GM12875 (cell line): Measurements from ENCODE around the gene ZMYND10.

Source experiments
- H3K4me3 ChIP-seq: one replicate; pipeline ENCODE4 v1.5.1; 2011; ENCODE audit warnings: low read depth, low read length, control low read depth
- CTCF ChIP-seq: IDR thresholded peaks from 2 replicates; pipeline ENCODE4 v1.5.1; 2011; ENCODE audit warnings: low read depth, mild to moderate bottlenecking, control low read depth, inconsistent platforms, low read length, moderate library complexity, borderline replicate concordance; ENCODE audit not compliant: insufficient read depth

Gene ZMYND10

GRCh38 chr3:50388016-50388719 lies 42.6 kb upstream of the ZMYND10 start:
- TF ChIP-seq CTCF = no peak
- H3K4me3 ChIP-seq = no peak overlapping the region

GRCh38 chr3:50385754-50386153 lies 40.2 kb upstream of the ZMYND10 start:
- no peak overlapping the region for H3K4me3 ChIP-seq
- no peak for TF ChIP-seq CTCF

GRCh38 chr3:50383750-50384149 lies 38.2 kb upstream of the ZMYND10 start:
- H3K4me3 ChIP-seq = no peak overlapping the region

GRCh38 chr3:50382722-50383121 lies 37.2 kb upstream of the ZMYND10 start:
- TF ChIP-seq CTCF = no peak
- no peak overlapping the region for H3K4me3 ChIP-seq

More at GRCh38 chr3:50383750-50384149, 38.2 kb upstream of the ZMYND10 start:
- no peak for TF ChIP-seq CTCF

- no peak overlapping the region for H3K4me3 ChIP-seq
- TF ChIP-seq CTCF = no peak
Measured at GRCh38 chr3:50381383-50381782, 35.9 kb upstream of the ZMYND10 start.

GRCh38 chr3:50380405-50381085 lies 35.0 kb upstream of the ZMYND10 start:
- TF ChIP-seq CTCF = no peak
- no peak overlapping the region for H3K4me3 ChIP-seq

- H3K4me3 ChIP-seq = no peak overlapping the region
- TF ChIP-seq CTCF = no peak
Measured at GRCh38 chr3:50378757-50379156, 33.2 kb upstream of the ZMYND10 start.
